PC-9 (cell line): ENCODE results near the gene MC3R.

Experiments
- EZH2 ChIP-seq: fragments of 200-600 bp; sonication (generic); IDR thresholded peaks from 2 replicates; pipeline ENCODE4 v1.8.0; 2017; ENCODE audit warnings: antibody characterized with exemption, low read depth
- TF ChIP-seq, protein P1 (sequence below): fragments of 200-600 bp; sonication (generic); conservative IDR thresholded peaks from 2 replicates; pipeline ENCODE4 v1.6.1; 2017; ENCODE audit warnings: mixed run types, antibody characterized with exemption, mild to moderate bottlenecking, moderate library complexity

GRCh38 chr20:56257604-56258003, 9.1 kb downstream of the MC3R start:
- TF ChIP-seq, protein P1, sequence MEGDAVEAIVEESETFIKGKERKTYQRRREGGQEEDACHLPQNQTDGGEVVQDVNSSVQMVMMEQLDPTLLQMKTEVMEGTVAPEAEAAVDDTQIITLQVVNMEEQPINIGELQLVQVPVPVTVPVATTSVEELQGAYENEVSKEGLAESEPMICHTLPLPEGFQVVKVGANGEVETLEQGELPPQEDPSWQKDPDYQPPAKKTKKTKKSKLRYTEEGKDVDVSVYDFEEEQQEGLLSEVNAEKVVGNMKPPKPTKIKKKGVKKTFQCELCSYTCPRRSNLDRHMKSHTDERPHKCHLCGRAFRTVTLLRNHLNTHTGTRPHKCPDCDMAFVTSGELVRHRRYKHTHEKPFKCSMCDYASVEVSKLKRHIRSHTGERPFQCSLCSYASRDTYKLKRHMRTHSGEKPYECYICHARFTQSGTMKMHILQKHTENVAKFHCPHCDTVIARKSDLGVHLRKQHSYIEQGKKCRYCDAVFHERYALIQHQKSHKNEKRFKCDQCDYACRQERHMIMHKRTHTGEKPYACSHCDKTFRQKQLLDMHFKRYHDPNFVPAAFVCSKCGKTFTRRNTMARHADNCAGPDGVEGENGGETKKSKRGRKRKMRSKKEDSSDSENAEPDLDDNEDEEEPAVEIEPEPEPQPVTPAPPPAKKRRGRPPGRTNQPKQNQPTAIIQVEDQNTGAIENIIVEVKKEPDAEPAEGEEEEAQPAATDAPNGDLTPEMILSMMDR, result no peak
- no peak for TF ChIP-seq EZH2
